K562 (cell line): Measurements from ENCODE around the gene ERF. TPM values are rescaled to one million over a fixed set of nuclear protein-coding genes. Genes with fewer than 3 reads are reported as not detected.

ENCODE experiments used
- BCOR ChIP-seq: fragments of 450-650 bp; IDR thresholded peaks from 2 replicates; pipeline ENCODE4 v1.6.1; 2016
- BHLHE40 ChIP-seq: IDR thresholded peaks from 2 replicates; pipeline ENCODE4 v1.6.1; 2011; ENCODE audit warnings: low read length, improper control_type of control experiment
- CEBPG ChIP-seq, 3 experiments: fragments of 200-800 bp in 1 of 3; sonication (Bioruptor generic) in 1 of 3; sonication (generic) in 1 of 3; formaldehyde crosslinking in 1 of 3; IDR thresholded peaks in 2 of 3; conservative IDR thresholded peaks in 1 of 3; 2 replicates each; pipeline versions ENCODE4 v1.6.1 to v1.8.0; 2016 to 2022; ENCODE audit warnings: missing compliant biosample characterization in 2 of 3, missing genetic modification characterization in 2 of 3, mild to moderate bottlenecking in 1 of 3, missing genetic modification reagents in 1 of 3
- CTBP1 ChIP-seq: fragments of 450-650 bp; IDR thresholded peaks from 2 replicates; pipeline ENCODE4 v1.6.1; 2016; ENCODE audit warnings: borderline replicate concordance
- CXXC5 ChIP-seq: fragments of 250-450 bp; sonication (Bioruptor Pico); IDR thresholded peaks from 2 replicates; pipeline ENCODE4 v1.8.0; 2022; ENCODE audit warnings: inconsistent platforms, mild to moderate bottlenecking, moderate library complexity
- POLR2AphosphoS5 ChIP-seq: IDR thresholded peaks from 2 replicates; pipeline ENCODE4 v1.6.1; 2011; ENCODE audit warnings: mild to moderate bottlenecking, low read depth, low read length, moderate library complexity; ENCODE audit not compliant: control insufficient read depth, insufficient read depth
- SIN3A ChIP-seq, 2 experiments: fragments of 150-350 bp in 1 of 2; IDR thresholded peaks; 2 replicates each; pipeline ENCODE4 v1.6.1; 2011 to 2016; ENCODE audit warnings: borderline replicate concordance in 2 of 2, low read depth in 2 of 2, low read length in 2 of 2, mild to moderate bottlenecking in 2 of 2, moderate library complexity in 2 of 2; ENCODE audit not compliant: control insufficient read depth in 1 of 2
- SMARCA4 ChIP-seq: fragments of 450-650 bp; IDR thresholded peaks from 2 replicates; pipeline ENCODE4 v1.6.1; 2016
- TFE3 ChIP-seq: fragments of 450-650 bp; formaldehyde crosslinking; IDR thresholded peaks from 2 replicates; pipeline ENCODE4 v1.4.0; 2020; ENCODE audit warnings: mild to moderate bottlenecking, mixed read lengths
- USF2 ChIP-seq: sonication (generic); formaldehyde crosslinking; IDR thresholded peaks from 2 replicates; pipeline ENCODE4 v1.5.0; 2020; ENCODE audit warnings: missing genetic modification reagents
- ZBTB40 ChIP-seq, 2 experiments: fragments of 450-650 bp in 1 of 2; sonication (generic) in 1 of 2; formaldehyde crosslinking in 1 of 2; IDR thresholded peaks; 2 replicates each; pipeline versions ENCODE4 v1.7.1 to v1.9.0; 2016 to 2022; ENCODE audit warnings: inconsistent platforms in 1 of 2, mild to moderate bottlenecking in 1 of 2, missing genetic modification reagents in 1 of 2
- ZKSCAN1 ChIP-seq: fragments of 150-350 bp; IDR thresholded peaks from 2 replicates; pipeline ENCODE4 v1.6.1; 2016; ENCODE audit warnings: low read depth, low read length
- ZNF232 ChIP-seq: sonication (generic); formaldehyde crosslinking; IDR thresholded peaks from 2 replicates; pipeline ENCODE4 v1.8.0; 2022; ENCODE audit warnings: mild to moderate bottlenecking, missing genetic modification reagents
- ZNF695 ChIP-seq: fragments of 450-650 bp; formaldehyde crosslinking; IDR thresholded peaks from 2 replicates; pipeline ENCODE4 v1.4.0; 2020; ENCODE audit warnings: mild to moderate bottlenecking, moderate library complexity
- polyA plus RNA-seq, 8 experiments: library from polyadenylated mRNA; depleted of rRNA in 4 of 8; stranded (reverse) in 5 of 8; unstranded in 3 of 8; fragments of >200 nt; fragmentation: Nextera tagmentation in 2 of 8; fragmentation: Illumina TruSeq in 1 of 8; extraction: Ambion mirVana in 2 of 8; extraction: Trizol in 1 of 8; gene quantifications; 2 replicates each; pipeline versions ENCODE4 v1.2.1 to v1.2.3, GENCODE V29; 2011 to 2014; ENCODE audit warnings: inconsistent platforms in 1 of 8, missing spikeins in 1 of 8
- total RNA-seq, 7 experiments: library from RNA; depleted of rRNA in 6 of 7; stranded (reverse); fragments of >200 nt in 6 of 7; fragmentation: Illumina TruSeq in 2 of 7; extraction: Trizol in 2 of 7; gene quantifications; 2 replicates each; pipeline versions ENCODE4 v1.2.1 to v1.2.3, GENCODE V29; 2011 to 2021; ENCODE audit warnings: low replicate concordance in 1 of 7

ERF gene
- total and polyA plus RNA-seq, 9 of the 15 experiments (the other 6 are each of a cell fraction or from before 2014, with no cell fraction given), result 0.03 to 75.4 (median 27.0) TPM

- TF ChIP-seq POLR2AphosphoS5 (peak; percentile 46), BCOR (no peak), BHLHE40 (peak; percentile 81), USF2 (CRISPR knock-in tag) (peak; percentile 68), ZBTB40 (IDR thresholded peaks at IDR 0.05) (0 out of 2 replicates have a peak, but pooled peaks have one; percentile 32), ZBTB40 (CRISPR knock-in tag; IDR thresholded peaks at IDR 0.05) (no peak), CXXC5 (CRISPR knock-in tag) (peak; percentile 40), ZNF232 (CRISPR knock-in tag) (0 out of 2 replicates have a peak, but pooled peaks have one; percentile 18), ZKSCAN1 (no peak), SMARCA4 (0 out of 2 replicates have a peak, but pooled peaks have one; percentile 16), SIN3A (IDR thresholded peaks at IDR 0.05; ENCODE audit: borderline replicate concordance in 2 of 2, control insufficient read depth in 1 of 2, low read depth in 2 of 2, low read length in 2 of 2) (peak in 1 of 2 experiments; percentile 36; a peak in 1 of 4 replicates), ZNF695 (CRISPR knock-in tag) (no peak), TFE3 (peak; percentile 49), CTBP1 (0 out of 2 replicates have a peak, but pooled peaks have one; percentile 1), CEBPG (CRISPR knock-in tag; IDR thresholded peaks at IDR 0.05) (no peak), CEBPG (tag; conservative IDR thresholded peaks at IDR 0.05 in 1 of 2, IDR thresholded peaks at IDR 0.05 in 1 of 2) (no peak)
These were observed 1.5 kb downstream of the ERF start (continued) for GRCh38 chr19:42253245-42254088.
